HG03060 (cell line): ENCODE data around the gene CTBP1.

Source experiments
- ATAC-seq: cut with Tn5 transposase; IDR thresholded peaks from one replicate; pipeline ENCODE4 v1.9.1; 2021; ENCODE audit warnings: low read depth, moderate number of reproducible peaks; ENCODE audit not compliant: unreplicated experiment

The CTBP1 gene

DNA sequence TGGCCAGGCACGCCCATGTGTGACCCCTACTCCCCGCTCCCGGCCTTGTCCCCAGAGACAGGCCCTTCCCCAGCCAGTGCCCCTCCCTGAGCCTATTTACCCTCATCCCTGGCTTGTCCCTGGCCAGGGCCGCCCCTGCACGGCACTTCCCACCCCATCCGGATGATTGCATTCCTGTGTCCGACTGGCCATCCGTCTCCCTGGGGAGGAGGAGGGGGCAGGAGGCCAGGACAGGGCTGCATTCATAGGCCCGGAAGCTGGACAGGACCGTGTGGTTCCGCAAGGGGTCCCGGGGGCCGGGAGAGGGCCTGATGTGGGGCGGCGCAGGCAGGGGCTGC is 22.8 kb downstream of the CTBP1 start:
- no peak for ATAC-seq

DNA sequence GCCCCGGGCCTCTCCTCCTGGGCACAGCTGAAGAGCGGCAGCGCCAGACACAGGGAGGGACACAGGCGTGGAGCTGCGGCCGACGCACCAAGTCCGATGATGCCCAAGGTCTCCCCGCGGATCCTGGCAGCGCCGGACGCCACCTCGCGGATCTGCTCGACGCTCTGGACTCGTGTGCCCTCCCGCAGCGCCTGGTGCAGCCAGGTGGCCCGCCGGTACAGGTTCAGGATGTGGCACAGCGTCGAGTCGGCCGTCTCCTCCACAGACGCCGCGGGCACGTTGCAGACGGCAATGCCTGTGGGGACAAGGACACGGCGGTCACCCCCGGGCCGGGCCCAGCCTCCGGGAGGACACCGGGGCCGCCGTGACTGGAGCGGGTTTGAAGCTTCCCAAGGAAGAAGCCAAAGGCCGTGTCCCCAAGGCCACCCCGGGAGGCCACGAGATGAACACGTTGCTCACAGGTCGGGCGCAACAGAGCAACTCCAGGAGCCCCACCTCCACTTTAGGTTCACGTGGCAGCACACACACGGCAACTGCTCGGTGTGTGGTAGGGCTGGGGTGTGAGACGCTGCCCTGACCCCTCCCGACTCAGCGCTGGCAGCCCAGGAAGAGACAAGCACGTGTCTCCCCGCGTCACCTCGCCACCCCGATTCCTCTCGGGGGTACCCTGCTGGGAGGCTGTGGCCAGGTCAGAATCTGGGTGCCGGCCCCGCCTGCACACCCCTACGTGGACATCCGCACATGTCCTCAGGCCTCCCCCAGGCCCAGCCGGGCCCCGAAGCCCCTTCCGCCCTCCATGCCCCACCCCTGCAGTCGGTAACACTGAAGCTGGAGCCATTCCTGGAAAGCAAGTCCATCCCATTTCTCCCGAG is 23.4 kb downstream of the CTBP1 start:
- no peak for ATAC-seq

DNA sequence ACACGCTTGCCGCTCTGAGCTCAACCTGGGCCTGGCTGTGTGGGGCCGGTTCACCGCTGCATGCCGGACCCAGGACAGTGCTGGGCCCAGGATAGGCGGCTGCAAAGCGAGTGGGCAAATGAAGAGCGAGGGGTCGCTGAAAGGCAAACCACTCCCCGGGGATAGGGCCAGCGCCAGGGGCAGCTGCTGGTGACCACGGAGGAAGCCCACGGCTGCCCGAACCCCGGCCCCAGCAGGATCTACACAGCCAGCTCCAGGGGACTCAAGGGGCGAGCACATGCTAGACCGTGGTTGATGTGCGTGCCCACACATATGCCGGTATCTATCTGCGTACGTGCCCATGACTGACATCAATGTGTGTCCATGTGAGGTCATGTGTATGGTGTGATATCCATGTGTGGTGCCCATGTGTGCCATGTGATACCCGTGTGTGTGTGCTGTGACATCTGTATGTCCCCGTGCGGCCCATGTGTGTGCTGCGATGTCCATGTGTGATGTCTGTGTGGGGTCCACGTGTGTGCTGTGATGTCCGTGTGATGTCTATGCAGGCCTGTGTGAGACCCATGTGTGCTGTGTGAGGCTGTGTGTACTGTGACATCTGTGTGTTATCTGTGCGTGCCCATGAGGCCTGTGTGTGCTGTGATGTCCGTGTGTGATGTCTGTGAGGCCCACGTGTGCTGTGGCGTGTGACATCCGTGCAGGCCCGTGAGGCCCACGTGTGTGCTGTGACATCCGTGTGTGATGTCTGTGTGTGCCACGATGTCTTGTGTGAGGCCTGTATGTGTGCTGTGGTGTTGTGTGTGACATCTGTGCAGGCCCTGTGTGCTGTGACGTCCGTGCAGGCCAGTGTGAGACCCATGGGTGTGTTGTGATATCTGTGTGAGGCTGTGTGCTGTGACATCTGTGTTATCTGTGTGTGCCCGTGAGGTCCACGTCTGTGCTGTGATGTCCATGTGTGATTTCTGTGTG is 24.8 kb downstream of the CTBP1 start:
- no peak for ATAC-seq

DNA sequence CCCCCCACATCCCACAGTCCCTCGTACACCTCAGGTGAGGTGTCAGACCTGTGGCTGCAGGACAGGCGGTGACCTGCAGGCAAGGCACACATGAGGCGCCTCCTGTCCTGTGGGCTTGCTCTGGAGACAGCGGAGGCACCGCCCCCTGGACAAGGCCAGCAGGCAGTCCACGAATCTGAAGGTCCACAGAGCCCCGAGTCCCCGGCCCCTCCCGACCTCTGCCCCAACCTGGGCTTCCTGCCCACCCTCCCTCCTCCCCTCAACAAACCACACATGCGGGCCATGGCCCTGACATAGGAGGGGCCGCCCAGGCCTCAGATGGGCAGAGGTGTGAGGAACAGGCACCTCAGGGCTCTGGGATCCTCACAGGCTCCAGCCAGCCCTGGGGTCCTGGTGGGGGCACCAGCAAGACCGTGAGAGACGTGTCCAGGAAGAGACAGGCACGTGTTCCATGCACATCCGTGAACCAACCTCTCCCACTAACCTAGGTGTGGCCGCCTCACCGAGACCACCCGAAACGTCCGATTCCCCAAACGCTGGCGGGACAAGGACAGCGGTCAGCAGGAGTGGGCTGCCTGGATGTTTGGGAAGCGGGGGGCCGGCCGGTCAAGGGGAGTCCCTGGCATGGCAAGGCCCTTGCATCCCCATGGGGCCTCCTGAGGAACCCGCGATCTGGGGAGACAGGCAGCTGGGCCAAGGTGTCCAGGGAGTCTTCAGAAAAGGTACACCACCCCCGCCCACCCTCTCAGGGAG is 25.8 kb downstream of the CTBP1 start:
- no peak for ATAC-seq

DNA sequence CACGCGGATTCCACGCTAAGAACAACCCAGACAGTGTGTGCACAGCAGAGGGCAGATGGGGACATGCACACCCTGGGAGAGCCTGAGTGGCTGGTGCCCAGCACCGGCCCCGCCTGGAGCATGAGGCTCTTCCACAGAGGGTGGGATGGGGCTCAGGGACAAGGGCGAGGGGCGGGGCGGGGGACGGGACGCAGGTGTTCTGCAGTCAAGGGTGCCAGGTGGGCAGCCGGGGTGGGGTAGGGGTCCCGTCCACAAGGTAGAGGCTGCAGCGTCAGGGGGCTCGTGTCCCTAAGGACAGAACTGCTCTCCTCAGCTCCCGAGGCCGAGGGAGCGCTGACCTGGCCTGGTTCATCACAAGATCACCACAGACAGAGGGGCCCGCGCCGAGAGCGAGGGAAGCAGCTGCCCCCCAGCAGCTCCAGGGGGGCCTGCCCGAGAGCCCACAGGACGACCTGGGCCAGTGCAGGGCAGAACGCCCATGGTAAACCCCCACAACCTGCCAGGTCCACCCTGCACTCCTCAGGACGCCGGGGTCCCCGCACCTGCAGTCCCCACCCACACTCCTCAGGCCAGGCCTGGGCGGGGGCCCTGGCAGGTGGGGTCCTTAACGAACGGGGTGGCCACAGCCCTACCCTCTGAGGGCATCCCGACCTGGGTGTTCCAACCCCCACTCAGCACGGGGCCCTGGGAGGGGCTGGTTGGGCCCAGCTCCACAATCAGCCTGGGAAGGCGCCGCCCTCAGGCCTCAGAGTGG is 26.7 kb downstream of the CTBP1 start:
- ATAC-seq, result no peak

DNA sequence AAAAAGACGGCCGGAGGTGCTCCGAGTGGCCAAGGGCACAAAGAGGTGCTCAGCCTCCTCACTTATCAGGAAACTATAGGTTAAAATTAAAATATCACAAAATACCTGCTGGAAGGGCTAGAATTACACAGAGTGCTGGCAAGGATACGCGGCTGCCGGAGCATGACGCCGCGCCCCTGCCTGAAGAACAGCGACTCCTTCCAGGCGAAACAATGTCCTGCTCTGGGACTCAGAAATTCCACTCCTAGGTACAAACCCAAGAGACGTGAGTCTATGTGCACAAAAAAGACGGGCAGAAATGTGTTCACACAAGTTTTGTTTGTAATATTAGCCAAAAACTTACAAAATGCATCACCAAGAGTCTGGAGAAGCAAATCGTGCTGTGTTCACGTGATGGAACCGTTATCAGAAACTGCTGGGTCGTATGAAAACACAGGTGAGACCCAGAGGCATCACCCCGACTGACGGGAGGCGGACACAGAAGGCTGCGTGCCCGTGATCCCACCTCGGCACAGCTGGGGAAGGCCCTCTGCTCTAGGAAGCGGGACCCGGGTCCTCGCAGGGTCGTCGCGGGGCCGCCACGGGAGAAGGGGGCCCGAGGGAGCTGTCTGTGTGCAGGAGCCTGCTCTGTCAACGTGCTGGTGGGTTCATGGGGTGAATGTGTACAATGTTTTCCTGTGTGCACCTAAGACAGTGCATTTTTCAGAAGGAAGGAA is 27.6 kb downstream of the CTBP1 start:
- ATAC-seq, result no peak

DNA sequence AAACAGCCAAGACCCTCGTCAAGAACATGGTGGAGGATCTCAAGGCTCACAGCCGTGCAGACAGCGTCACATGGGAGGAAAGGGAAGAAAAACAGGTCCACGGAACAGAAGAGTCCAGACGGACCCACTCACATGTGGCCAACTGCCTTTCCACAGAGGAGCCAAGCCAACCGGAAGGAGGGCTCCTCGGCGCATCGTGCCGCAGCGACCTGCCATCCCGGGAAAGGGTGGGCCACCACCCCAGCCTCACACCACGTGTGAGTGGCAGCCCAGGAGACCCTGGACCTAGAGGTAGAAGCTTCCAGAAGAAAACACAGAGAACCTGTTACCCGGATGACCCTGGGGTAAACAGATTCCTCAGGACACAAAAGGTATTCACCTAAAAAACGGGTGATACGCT is 28.4 kb downstream of the CTBP1 start:
- no peak for ATAC-seq

DNA sequence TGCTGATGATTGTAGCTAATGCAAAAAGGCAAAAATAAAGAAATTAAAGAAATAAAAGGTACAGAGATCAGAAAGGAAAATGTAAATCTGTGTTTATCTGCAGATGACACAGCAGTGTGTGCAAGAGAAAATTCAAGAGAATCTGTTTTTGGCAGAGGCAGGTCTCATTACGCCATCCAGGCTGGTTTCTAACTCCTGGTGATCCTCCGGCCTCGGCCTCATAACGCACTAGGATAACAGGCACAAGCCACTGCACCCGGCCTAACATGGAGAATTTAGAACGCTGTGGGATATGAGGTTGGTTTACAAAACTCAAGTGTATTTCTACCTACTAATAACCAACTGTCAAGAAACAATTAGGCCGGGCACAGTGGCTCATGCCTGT is 29.4 kb downstream of the CTBP1 start:
- ATAC-seq, result peak; percentile 3

DNA sequence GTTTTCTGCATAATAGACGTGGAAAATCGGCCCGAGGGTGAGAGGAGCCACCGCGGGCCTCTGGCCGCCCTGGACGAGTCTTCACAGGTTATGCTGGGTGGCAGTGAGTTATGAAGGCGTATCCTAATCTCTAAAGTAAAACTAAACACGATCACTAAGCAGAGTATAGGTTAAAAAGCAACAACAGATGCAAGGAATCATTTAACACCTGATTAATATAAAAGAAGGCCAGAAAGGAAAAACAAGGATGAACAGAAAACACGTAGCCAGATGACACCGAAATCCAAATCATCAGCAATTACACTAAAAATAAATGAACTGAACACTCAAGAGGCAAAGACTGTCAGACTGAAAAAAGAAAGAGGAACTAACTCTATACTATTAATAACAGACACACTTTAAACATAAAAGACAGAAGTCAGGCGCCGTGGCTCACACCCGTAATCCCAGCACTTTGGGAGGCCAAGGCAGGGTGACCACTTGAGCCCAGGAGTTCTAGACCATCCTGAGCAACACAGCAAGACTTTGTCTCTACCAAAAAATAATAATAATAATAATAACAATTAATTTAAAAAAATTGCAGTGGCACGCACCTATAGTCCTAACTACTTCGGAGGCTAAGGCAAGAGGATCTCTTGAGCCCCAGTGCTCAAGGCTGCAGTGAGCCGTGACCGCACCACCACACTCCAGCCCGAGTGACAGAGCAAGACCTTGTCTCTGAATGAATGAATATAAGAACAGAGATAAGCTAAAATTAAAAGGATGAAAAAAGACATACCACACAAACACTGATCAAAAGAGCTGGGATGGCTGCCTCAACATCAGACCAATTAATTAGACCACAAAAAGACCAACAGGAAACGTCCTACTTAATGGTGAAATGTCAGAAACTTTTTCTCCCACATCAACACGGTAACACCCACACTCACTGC is 30.0 kb downstream of the CTBP1 start:
- peak; percentile 65 for ATAC-seq

DNA sequence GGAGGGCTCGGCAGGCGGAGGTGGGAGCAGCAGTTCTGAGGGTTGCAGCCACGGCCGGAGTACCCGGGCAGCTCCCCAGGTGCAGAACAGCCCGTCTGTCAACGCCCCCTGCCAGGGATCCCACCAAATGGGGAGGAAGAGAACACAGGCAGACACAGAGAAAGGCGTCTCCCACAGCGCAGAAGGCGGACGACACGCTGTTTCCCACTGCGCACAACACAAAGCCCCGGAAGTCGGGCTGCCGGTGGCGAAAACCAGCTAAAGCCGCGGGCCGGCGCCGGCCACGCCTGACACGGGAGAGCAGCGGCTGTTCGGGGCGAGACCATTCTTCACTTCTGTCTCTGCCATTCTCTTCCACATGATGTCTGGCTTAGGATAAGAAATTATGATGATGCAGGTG is 31.6 kb downstream of the CTBP1 start:
- ATAC-seq, result no peak

DNA sequence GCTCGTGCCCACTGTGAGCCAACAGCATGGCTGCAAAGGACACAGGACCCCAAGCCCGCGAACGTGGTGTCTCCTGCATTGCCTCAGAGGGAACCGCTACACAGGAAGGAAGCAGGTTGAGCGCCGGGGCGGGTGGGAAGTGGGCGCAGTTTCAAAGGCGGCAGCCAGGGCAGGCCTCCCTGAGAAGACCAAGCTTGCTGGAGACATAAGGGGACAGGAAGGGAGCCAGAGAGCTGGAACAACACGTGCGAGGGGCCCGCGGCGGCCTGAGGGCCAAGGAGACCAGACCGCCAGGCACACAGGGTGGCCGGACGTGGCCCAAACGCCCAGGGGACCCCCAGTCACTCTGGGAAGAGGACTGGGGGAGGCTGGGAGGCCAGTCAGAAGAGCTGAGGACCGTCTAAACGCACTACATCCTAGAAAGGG is 32.0 kb downstream of the CTBP1 start:
- no peak for ATAC-seq

DNA sequence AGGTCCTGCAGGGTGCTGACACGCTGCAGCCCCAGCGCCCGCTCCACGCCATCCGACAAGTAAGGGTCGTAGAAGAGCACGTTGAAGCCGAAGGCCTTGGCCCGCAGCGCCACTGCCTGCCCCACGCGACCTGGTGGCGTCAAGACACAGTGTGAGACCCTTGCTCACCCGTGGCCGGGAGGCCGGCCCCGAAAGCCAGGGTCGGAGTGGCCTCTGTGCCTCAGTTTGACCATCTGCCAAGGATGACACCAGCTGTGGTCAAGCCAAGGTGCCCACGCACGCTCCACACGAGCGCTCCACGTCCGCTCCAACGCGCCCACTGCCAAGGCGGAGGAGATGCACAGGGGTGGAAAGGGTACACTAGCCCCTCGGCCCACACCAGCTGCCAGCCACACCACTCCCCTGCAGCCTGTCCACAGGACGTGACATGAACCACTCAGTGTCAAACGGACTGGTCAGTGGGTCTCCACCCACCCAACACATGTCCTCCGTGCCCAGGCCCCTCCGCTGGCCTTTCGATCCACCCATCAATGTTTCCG is 32.8 kb downstream of the CTBP1 start:
- ATAC-seq, result no peak

DNA sequence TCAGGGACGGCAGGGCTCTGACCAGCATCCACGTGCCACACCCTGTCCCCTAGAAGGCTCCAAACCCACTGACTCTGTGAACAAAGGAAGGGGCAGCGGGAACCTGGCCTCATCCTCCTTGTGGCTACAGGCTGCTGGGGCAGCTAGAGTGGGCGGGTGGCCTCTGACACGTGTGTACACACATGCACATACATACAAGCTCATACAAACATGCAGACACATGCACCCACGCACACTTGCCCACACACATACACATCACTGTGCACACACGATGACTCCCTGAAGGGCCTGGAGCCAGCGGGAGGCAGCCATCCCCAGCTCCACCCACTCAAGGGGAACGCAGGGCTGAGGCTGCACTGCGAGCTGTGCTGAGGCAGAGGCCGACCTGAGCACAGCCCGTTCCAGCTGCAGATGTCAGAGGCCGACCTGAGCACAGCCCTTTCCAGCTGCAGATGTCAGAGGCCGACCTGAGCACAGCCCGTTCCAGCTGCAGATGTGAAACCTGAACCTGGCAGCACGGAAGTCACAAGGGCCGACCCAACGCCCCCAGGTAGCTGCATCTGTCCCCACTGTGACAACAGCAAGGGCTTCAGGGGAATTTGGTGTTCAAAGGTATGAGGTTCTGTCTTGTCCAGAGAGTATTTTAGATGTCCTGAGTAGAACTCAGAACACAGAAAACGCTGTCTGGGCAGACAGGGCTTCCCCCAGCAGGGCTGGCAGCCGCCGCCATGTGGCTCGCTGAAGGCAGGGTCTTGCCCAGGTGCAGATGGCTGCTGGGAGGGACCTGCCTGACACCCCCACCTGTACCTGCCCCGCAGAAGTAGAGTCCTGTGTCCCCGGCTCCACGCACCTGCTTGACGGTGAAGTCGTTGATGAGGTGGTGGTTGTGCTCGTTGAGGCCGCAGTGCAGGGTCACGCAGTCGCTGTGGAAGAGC is 33.5 kb downstream of the CTBP1 start:
- no peak for ATAC-seq

DNA sequence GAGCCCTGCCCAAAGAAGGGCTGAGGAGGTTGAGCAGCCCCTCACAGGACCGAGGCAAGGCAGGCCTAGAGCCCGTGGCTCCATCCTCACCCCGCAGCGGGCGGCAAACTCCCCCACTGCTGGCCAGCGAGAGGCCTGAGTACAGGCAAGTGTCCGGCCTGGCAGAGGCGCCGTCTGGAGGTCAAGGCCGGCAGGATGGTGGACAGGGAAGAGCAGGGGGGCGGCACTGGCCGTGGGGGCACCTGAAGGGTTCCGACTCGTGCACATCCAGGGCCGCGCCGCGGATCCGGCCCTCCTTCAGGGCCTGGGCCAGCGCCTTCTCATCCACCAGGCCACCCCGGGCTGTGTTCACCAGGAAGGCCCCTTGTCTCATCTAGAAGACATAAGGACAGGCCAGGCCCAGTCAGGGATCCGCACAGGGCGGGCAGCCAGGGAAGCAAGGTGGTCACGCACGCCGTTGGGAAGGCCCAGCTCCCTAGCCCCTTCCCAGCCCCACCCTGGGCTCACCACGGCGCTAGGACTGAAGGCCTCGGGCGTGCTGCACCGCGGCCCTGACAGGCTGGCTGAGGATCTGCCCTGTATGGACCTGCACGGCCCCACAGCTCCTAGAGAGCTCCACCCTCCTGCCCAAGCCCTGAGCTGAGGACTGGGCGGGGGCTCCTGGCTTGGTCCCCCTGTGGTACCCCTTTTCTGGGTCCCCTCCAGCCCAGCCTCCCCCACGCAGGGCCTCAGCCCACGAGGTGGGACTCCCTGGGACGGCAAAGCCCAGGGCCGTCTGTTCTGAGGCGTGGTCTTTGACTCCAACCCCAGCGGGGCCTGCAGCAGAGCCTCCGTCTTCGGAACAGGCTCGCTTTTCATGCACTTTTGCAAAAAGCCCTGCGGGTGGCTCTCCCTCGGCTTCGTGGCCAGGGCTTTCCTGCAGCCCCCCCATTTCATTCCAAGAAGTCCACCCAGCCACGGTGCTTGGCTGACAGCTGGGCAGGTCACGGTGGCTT is 34.5 kb downstream of the CTBP1 start:
- ATAC-seq, result no peak

DNA sequence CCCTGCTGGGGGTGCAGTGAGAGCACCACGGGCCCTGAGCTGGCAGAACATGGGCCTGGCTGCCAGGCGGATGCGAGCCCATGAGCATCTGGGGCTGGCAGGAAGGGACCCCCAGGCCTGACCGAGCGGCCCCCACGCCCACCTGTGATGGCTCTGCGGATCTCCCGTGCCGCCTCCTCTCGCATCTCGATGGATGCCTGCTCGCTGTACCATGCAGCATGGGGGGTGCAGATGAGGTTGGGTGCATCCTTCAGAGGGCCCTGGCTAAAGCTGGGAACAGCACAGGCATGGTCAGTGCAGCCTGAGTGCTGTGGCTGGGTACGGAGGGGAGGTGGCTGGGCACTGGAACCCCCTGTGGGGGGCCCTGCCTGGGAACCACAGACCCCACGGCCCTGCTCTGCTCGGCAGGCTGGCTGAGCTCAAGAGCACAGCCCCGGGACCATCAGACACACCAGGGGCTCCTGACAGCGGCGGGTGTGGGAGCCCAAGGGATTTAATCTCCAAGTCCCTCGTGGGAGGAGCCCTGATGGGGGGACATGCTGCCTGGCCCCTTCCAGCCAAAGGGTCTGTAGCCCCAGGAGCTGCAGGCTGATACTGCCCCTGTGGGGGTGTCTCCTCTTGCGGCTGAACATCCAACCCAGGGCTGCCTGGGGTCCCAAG is 35.5 kb downstream of the CTBP1 start:
- no peak for ATAC-seq
